ENCODE data around the gene OAF.

OAF gene

GRCh38 chr11:120210626-120211521 is at the start of gene OAF:
TSS of gene OAF (plus strand) at chr11:120211032. CDS start at chr11:120211280, 248 bp downstream.
- in situ Hi-C loops (cut with HindIII; ENCODE audit: low sequenced_read_pairs), result no loop called here
- peak; percentile 89 for DNase-seq (ENCODE audit: low read depth, low spot score)
- H3K4me3 ChIP-seq (ENCODE audit: low read depth, low read length), result peak within 1 kb of the TSS; percentile 63
- TF ChIP-seq CTCF (IDR thresholded peaks at IDR 0.05; ENCODE audit: low read depth, low read length), result peak; percentile 3

DNA sequence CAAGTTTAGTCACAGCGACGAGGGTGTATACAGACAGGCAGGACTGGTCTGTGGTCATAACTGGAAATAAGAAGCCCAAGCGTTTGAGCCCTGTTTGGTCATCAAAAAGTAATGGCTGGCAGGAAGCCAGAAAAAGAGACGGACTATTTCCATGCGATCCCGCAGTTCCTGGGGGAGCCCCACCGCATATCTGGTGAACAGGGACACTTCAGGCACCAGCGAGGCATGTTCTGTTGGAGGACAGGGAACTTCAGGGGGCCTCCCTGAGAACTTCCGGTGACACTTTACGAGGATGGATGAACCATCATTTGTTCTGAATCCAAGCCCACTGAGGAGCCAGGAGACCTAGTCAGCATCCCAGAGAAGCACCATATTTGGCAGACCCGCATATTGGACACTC is 43.2 kb upstream of the OAF start:
- DNase-seq (ENCODE audit: low read depth, low spot score), result no peak
- no peak for TF ChIP-seq CTCF (IDR thresholded peaks at IDR 0.05; ENCODE audit: low read depth, low read length)
- H3K4me3 ChIP-seq (ENCODE audit: low read depth, low read length), result no peak overlapping the region
- in situ Hi-C loops (cut with HindIII; ENCODE audit: low sequenced_read_pairs), result no loop called here

GRCh38 chr11:120168108-120168959 is 42.5 kb upstream of the OAF start:
- no peak for DNase-seq (ENCODE audit: low read depth, low spot score)
- peak overlapping the region; percentile 42 for H3K4me3 ChIP-seq (ENCODE audit: low read depth, low read length)
- TF ChIP-seq CTCF (IDR thresholded peaks at IDR 0.05; ENCODE audit: low read depth, low read length), result no peak
- in situ Hi-C loops (cut with HindIII; ENCODE audit: low sequenced_read_pairs), result no loop called here

GRCh38 chr11:120168960-120169681 is 41.7 kb upstream of the OAF start:
- peak overlapping the region; percentile 42 for H3K4me3 ChIP-seq (ENCODE audit: low read depth, low read length)
- in situ Hi-C loops (cut with HindIII; ENCODE audit: low sequenced_read_pairs), result no loop called here
- TF ChIP-seq CTCF (IDR thresholded peaks at IDR 0.05; ENCODE audit: low read depth, low read length), result peak; percentile 73
- DNase-seq (ENCODE audit: low read depth, low spot score), result peak; percentile 59

GRCh38 chr11:120169981-120170698 is 40.7 kb upstream of the OAF start:
- no peak for TF ChIP-seq CTCF (IDR thresholded peaks at IDR 0.05; ENCODE audit: low read depth, low read length)
- no peak overlapping the region for H3K4me3 ChIP-seq (ENCODE audit: low read depth, low read length)
- DNase-seq (ENCODE audit: low read depth, low spot score), result no peak
- in situ Hi-C loops (cut with HindIII; ENCODE audit: low sequenced_read_pairs), result no loop called here
